GM18502 (cell line): ENCODE results near the gene SLC44A1.
"Not testable (repeated sequence)": the region's sequence is repeated elsewhere in the genome, so short reads cannot be mapped to it uniquely, and the experiment has no call there.

Source experiments
- ATAC-seq: cut with Tn5 transposase; IDR thresholded peaks from one replicate; pipeline ENCODE4 v1.9.1; 2021; ENCODE audit warnings: mild to moderate bottlenecking; ENCODE audit not compliant: unreplicated experiment, poor library complexity

The SLC44A1 gene

GRCh38 chr9:105264380-105264779, 19.9 kb downstream of the SLC44A1 start:
- no peak for ATAC-seq

- not testable (repeated sequence) for ATAC-seq
These were observed 23.8 kb downstream of the SLC44A1 start for GRCh38 chr9:105268254-105268653.

GRCh38 chr9:105269593-105269992, 25.1 kb downstream of the SLC44A1 start:
- no peak for ATAC-seq

- ATAC-seq, result no peak
These were observed 26.3 kb downstream of the SLC44A1 start for GRCh38 chr9:105270711-105271110.

GRCh38 chr9:105273731-105274130, 29.3 kb downstream of the SLC44A1 start:
- ATAC-seq, result no peak

- no peak for ATAC-seq
These were observed 30.7 kb downstream of the SLC44A1 start for GRCh38 chr9:105275111-105275510.

GRCh38 chr9:105275938-105276337, 31.5 kb downstream of the SLC44A1 start:
- no peak for ATAC-seq

- no peak for ATAC-seq
These were observed 34.3 kb downstream of the SLC44A1 start for GRCh38 chr9:105278751-105279150.

GRCh38 chr9:105280691-105281090, 36.2 kb downstream of the SLC44A1 start:
- no peak for ATAC-seq

GRCh38 chr9:105281272-105281671, 36.8 kb downstream of the SLC44A1 start:
- ATAC-seq, result no peak

GRCh38 chr9:105281926-105282325, 37.5 kb downstream of the SLC44A1 start:
- ATAC-seq, result no peak

- no peak for ATAC-seq
These were observed 38.6 kb downstream of the SLC44A1 start for GRCh38 chr9:105282870-105283621.

- ATAC-seq, result no peak
These were observed 39.3 kb downstream of the SLC44A1 start for GRCh38 chr9:105283795-105284194.

- no peak for ATAC-seq
These were observed 40.0 kb downstream of the SLC44A1 start for GRCh38 chr9:105284463-105284862.

- ATAC-seq, result no peak
These were observed 41.6 kb downstream of the SLC44A1 start for GRCh38 chr9:105286098-105286497.

- no peak for ATAC-seq
These were observed 44.9 kb downstream of the SLC44A1 start for GRCh38 chr9:105289305-105289704.

- no peak for ATAC-seq
These were observed 46.0 kb downstream of the SLC44A1 start for GRCh38 chr9:105290418-105290817.

- ATAC-seq, result no peak
These were observed 46.5 kb downstream of the SLC44A1 start for GRCh38 chr9:105290954-105291353.

GRCh38 chr9:105291422-105291859, 47.0 kb downstream of the SLC44A1 start:
- no peak for ATAC-seq

GRCh38 chr9:105291938-105292337, 47.5 kb downstream of the SLC44A1 start:
- ATAC-seq, result no peak

GRCh38 chr9:105293408-105293807, 49.0 kb downstream of the SLC44A1 start:
- ATAC-seq, result no peak

- ATAC-seq, result no peak
These were observed 50.7 kb downstream of the SLC44A1 start for GRCh38 chr9:105295201-105295550.
